Measurements from ENCODE around the gene DHX29.

Gene DHX29

DNA sequence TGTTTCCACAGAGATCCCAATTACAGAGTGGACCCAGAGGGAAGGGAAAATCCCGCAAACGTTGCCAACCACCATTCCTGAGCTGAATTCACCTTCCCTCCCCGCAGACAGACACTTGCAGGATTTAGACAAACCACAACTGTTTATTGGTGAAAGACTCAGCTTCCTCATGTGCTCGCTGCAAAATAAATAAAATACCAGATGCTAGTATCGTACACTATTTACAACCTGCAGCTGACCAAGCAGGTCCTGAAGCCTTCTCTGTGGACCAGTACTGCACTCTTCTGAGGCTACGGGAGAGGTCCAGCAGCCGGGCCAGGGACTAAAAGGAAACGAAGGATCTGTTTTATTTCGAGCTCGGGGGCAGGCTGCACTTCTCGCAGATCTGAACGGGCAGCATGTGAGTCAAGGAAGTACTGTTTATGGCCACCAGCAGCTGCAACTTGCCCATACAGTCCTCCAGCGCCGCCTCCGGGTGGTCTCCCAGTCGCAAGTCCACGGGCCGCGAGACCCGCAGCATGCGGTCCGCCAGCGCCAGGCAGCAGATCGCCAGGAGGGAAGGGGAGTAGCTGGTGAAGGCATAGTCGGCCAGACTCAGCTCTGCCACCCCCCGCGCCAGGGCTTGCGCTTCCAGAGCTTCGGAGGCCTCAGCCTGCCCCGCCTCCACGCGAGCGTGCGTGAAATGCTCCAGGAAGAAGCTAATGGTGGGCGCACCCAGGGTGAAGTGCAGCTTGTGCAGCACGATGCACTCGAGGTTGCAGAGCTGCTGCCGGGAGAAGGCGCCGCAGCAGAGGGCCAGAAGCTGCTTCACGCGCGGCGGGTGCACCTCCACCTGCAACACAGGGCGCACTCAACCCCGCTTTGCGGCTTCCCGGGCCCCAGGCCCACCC is 76.2 kb downstream of the DHX29 start:
- no peak for DNase-seq

DNA sequence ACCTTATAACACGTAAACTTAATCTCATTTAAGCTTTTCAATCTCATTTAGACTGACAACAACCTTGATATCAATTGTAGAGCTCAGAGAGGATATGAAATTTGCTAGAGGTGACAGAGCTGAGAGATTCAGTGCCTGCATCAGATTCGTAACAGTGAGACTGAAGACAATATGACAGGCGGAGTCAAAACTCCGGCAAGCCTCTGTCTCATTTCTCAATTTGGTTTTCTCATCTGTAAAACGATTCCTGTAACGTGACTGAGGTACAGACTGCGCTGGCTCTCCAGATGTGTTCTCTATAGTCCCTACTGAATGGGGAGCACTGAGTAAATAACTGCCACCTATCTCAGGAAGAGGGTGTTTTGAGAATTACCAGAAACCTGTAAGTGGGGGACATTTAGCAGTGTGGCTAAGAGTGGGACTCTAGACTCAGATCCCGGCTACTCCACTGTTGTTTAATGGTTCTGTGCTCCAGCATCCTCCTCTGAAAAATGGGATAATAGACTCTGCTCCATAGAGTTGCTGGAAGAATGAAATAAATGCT is 77.3 kb downstream of the DHX29 start:
- no peak for DNase-seq

DNA sequence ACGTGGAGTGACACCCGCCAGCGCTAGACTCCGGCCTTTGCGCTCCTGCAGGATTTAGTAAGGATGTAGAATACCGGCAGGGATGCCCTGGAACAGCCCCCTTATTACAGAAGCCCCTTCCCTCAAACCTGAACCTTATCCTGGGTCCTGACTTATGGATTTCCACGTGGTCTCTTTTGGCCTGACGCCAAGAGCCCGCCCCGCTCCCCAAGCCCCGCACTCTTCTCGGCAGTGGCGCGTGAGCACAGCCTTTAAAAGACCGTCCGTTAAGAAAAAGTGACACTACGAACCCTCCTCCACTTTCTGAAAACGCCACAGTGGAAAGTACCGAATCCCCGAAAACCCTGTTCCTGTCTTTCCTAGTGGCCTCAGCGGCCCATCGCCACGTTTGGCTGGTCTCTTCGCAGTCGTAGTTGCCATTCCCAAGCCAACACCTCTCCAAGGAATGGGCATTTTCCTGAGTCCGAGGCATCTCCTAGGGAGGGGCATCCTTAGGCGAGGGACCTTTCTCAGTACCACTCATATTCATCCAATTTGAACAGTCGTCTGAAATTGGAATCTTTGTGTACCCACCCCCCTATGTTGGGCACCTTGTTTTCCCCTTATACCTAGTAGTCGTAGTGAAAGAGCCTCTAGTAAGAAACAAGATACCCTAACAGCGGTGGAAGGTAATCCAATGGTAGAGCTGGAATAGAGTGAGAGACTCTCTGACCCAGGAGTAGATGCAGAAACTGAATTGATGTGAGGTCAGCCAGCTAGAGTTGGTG is 79.6 kb downstream of the DHX29 start:
- no peak for DNase-seq

DNA sequence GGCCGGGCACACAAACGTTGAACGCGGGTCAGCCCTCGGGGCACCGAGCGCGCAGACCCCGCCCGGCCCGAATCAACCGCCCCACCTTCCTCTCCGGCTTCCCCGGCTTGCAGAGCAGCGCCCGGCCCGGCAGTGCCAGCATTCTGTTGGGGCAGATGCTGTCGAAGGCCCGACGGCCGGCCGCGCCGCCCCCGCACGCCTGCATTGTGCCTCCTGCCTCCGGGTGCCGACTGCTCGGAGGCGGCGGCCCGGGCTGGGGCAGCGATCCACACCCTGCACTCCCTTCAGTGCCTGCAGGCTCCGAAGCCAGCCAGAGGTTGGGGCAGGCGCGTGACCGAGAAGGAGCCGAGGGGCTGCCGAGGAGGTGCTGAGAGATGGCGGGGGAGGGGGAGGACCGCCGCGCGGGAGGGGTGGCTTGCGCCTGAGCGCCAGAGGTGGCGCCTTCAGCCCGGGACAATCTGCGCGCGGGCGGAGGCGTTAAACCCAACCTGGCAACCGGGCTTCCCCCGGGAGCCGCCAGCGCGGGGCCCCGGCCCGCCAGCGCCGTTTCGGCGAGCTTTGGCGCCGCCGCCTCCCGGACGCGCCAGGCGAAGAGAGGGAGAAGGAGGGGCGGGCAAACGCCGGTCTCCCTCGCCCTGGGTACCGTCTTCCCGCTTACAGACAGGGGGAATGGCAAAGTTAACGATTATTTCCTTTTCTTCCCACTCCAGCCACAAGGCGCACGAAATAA is 80.4 kb downstream of the DHX29 start, which contains the start of gene MCIDAS:
Gene MCIDAS (minus strand): TSS at position 382 of the 730 bp plus-strand sequence. CDS start 177 bp downstream, at position 205.
- DNase-seq: peak; percentile 68 to 85

DNA sequence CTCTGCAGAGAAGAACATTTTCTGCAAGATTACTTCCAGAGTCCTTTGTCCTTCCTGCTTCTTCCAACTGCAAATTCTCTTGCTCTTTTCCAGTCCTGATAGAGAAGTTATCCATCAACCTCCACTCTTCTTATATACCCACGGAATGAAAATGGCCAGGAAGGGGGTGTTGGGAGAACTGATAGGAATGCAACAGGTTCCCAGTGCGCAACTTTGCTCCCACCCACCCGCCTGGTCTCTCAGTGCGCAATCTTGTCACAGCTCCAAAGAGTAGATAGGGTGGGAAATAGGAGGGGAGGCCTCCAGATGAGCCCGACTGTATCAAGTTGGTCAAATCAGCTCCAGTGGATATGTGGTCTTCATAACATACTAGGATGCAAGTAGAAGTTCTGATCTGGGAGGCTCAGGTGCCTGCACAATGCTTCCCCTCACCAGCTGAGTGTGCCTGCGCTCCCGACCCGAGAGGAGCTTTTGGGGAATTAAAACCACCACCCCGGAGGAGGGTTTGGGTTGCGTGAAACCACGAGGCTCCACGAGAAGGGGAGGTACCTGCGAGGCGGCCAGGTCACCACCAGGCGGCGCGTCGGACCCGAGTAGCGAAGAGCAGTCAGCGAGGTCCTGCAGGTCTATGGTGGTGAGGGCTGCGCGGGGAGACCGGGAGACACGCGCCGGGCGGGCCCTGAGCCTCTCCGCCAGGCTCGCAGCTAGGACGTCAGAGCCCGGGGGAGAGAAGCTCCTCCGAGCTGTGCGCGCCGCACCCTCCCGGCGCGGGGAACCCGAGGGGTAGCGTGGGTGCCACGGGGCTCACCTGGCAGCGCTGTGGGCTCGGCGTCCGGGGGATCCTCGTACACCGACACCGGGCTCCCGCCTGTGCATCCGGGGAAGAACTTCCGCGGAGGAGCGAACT is 81.2 kb downstream of the DHX29 start:
- peak; percentile 56 to 84 for DNase-seq

DNA sequence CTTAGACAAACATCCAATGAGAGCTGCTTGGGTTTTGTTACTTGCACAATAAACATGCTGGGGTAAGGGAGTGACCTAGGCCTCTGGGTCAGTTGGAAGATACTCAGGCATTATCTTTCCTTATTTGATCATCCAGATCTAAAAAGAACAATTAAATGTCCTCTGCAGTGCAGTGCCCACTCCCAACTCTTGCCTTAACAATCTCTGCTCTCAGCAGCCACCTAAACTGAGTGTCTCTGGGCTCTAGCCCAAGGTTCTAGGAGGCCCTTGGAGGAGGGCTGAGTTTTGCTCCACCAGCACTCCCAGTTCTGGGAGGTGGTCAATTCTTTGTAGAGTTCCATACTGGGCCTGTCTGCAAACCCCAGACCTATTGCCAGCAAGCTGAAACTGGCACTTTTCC is 82.1 kb downstream of the DHX29 start:
- DNase-seq: no peak

DNA sequence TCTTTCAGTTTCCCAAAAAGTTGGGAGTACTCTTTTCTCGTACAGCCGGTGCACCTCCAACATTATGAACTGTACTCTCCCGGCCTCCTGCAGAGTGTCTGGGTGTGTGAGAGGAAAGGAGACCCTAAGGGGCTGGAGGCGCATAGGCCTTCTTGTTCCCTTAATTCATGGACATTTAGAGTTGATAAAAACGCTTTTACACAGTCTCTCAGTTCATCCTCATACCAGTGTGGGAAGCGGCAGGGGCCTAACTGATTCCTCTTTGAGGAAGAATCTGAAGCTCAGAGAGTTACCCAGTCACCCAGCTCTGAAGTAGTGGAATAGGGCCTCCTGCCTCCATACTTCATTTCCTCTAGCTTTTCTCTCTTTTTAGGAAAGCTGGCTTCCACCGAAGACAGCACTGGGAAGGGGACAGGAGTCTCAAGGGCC is 83.7 kb downstream of the DHX29 start:
- DNase-seq: no peak

DNA sequence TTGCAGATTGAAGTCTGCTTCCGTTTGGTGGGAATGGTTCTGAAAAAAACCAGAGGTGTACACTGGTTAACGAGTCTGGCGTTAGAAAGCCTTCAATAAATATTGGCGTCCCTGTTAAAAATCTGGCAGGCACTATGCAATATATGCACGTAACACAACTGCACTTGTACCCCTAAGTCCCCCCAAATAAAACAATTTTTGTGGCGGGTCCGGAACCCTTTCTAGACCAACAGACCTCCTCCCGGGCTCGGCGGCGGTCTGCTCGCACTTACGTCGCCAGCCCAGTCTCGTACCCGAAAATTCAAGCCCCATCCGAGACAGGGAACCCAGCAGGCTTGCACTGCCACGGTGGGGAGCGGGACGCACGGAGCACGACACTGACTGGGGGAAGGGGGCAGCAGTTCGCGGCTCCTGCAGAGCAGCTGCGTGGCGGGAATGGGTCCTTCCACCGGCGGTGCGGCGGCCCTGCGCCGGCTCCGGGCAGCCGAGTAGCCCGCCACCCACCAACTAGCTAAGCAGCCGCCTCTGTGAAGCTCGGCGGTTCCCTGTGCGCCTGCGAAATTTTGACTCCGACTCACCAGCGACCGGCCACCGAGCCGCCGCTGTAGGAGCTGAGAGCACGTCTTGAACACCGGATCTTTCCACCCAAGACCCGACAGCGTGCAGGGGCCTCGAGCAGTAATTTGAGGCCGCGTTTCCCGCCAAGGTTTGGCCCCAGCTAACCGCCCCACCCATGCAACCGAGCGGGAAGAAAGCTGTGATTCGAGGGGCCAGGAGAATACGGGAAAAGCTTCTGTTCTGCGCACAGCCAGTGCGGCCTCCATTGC is 84.3 kb downstream of the DHX29 start:
- no peak for DNase-seq

DNA sequence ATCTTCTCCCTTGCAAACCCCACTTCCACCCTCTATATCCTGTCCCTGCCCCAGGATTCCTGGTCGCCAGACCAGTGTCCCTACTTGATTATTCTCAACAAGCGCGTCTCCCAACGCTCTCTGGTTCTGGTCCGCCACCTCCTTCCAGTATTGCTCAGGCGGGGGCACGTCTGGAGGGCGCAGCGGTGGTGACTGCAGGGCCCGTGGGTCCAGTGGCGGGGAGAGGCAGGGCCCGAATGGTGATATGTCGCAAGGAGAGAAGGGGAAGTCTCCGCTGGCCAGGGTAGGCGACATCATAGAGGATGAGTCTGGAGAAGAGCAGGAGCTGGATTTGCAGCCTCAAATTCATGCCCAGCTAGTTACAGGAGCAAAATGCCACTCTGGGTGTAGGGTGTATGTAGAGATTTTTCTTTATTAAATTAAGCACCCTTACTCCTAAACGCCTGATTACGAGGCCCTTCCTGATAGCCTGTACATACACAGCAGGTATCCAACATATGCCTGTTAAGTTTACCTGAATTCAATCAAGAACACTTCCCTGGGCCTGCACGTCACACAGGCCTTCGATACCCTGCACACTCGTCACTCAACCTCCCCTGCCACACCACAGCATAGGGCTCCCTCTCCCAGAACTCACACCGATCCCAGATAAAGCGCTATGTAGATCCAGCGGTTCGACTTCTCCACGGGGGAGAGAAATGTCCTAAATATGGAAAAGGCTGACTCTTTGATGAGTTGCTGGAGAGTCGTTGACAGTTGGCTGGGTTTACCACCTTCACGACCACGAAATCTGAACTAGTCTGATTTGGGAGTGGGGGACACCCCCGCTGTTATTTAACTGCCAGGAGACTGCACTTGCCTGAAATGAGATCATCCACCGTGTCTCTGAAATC is 85.2 kb downstream of the DHX29 start:
- no peak for DNase-seq

DNA sequence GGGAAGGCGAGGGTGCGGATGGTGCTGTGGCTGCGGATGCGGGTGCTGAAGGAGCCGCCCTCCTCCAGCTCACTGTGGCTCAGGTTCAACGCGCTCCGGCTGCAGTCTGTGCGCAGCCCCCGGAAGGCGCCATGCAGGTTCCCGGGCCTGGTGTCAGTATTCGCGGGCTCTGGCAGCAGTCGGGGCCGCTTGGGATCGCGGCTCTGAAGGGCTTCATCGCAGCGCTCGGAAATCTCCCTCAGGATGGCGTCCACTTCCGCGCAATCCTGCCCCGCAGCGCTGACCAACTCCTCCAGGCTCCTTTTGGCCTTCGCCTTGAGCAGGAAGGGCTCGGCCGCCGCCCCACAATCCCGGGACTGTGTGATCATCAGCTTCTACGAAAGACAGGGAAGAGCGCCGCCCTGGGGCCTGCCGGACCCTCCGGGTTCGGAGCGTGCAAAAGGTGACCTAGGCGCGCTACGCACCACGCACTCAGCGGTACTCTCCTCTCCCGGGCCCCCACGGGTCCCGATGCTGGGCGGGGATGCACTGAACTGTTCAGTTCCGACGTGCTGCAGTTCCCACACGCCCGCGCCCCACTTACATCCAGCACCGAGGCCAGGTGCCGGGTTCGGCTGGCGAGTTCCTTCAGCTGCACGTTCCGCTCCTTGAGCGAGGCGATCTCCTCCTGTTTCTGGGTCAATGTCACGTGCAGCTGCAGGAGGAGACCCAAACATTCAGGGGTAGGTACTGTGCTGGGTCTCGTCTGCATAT is 86.9 kb downstream of the DHX29 start:
- no peak for DNase-seq

DNA sequence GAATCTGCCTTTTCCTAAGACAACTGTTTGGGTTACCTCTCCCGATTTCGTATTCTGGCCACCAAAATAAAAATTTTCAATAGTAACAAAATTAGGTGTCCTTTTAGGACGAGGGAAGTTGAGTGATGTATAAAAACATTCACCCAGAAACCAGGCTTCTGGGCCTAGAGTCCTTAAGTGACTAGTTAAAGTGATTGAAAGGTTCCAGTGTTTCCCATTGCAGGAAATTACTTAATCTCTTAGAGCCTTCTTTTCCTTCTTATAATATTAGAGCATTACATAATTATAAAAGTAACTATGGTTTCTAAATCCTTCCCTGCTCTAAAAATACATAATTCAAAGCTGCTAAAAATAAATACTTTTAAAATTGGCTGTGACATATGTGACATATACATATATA is 87.7 kb downstream of the DHX29 start:
- DNase-seq: no peak

DNA sequence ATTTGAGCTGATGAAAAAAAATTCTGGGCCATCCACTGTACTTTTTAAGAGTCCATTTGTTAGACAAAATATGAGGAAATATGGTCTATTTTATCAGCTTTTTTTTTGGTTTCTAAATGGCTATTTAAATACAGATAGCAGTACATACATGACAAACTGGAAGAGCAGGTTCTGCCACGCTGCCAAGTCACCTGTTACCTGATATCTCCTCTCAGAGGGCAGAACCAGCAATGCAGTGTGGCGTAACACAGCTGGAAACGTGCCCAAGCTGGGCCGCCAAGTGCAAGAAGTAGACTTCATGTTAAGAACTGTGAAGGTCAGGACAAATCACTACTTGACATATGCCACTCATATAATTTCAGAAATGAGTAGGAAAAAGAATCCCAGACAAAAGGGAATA is 88.5 kb downstream of the DHX29 start:
- no peak for DNase-seq

DNA sequence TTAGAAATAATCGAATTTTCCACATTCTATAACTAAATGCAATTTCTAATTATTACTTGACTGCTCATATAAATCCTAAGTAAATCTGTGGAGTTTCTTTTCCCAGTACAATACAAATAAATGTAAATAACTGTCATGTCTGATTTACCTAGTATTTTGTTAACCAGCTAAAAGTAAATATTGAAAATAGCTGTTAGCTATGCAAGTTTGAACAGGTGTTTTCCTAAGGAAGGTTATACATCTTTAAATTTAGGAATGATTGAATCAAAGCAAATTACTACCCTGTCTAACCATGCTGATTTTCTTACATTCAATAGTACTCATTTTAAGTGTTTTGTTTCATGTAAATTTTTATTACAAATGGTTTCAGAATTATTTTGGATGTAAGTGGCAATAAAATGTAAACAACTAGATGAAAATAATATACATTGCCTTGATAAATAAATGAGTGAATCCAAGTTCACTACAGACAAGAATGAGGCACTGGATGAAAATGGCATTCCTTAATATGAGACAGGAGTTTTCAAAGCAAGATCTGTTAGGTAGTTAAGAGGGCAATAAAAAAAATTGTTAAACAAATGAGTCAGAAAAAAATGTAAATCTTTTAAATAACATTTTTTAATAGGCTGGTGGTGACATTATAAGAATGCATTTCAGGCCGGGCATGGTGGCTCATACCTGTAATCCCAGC is 96.2 kb downstream of the DHX29 start:
- DNase-seq: no peak
